DMS79 treated with DMSO at 0.1 percent for 48 hours (cell line): Measurements from ENCODE around the gene TTC9.

Source experiments
- DNase-seq: peaks from one replicate; lab custom pipeline; 2025; lab: John Stamatoyannopoulos, UW

The TTC9 gene

DNA sequence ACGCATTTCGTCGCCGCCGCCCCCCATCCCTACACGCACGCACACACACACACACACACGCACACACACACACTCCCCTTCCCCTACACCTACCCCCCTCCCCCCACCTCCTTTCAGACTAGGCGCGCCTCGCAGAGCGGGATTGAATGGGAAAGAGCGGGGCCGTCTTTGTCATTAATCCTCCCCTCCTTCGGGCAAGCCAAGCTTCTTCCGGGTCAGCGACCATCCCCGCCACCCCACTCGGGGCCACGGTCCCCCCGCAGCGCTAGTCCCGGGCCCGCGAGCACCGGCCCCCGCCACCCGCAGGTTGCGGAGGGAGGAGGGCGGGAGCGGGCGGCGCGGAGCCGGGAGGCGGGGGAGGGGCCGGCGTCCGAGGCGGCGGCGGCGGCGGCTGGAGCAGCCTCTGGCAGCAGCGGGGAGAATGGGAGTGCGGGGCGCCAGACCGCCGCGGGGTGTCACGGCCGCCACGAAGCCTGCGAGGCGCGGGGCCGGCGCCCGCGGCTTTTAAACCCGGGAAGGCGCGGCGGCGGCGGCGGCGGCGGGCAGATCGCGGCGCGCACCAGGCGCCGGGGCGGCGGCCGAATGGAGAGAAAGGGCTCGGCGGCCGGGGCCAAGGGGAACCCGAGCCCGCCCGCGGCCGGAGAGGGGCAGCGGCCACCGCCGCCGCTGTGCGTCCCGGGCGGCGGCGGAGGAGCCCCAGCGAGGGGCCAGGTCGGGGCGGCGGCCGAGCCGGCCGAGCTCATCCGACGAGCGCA, at the start of gene TTC9:
TSS of gene TTC9 (plus strand) at position 369 of the 755 bp plus-strand sequence. CDS start at position 583, 214 bp downstream.
- DNase-seq, result no peak

DNA sequence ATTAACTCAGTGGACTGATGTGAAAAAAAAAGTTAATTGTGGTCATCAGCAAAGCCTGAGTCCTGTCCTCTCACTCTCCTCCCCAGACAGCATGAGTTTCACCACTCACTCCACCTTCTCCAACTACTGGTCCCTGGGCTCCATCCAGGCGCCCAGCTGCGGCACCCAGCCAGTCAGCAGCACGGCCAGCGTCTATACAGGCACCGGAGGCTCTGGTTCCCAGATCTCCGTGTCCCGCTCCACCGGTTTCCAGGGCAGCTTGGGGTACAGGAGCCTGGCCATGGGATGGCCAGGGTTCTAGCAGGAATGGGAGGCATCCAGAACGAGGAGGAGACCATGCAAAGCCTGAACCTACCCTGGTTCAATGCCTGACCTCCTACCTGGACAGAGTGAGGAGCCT, 47.3 kb upstream of the TTC9 start:
- no peak for DNase-seq

DNA sequence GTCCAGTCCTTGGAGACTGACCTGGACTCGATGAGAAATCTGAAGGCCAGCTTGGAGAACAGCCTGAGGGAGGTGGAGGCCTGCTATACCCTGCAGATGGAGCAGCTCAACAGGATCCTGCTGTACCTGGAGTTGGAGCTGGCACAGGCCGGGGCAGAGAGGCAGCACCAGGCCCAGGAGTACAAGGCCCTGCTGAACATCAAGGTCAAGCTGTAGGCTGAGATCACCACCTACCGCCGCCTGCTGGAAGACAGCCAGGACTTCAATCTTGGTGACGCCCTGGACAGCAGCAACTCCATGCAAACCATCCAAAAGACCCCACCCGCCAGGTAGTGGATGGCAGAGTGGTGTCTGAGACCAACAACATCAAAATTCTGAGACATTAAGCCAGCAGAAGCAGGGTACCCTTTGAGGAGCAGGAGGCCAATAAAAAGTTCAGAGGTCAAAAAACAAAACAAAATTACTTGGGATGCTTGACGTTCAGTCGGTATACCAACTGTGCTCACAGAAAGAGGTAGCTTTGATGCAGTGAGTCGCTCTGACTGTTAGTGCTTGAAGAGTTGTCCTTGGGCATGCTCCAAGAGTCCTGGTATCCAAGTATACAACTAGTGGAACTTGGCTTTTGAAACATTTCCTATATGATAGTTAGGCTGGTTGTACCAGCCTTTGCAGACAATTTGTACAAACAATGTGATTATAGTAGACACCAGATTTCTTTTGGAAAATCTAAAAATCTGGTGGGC, 46.1 kb upstream of the TTC9 start:
- DNase-seq, result no peak

DNA sequence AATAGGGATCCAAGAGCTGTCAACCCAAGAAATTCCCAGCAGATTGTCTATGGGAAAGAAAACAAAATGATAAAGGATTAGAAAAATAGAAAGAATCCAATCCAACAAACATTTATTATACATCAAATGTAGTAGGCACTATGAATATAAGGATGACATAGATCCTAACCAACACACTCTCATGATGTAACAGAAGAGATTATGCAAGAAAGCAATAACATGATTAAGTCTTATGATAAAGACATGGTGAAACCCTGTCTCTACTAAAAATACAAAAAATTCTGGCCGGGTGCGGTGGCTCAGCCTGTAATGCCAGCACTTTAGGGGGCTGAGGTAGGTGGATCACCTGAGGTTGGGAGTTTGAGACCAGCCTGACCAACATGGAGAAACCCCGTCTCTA, 44.0 kb upstream of the TTC9 start:
- DNase-seq, result no peak

DNA sequence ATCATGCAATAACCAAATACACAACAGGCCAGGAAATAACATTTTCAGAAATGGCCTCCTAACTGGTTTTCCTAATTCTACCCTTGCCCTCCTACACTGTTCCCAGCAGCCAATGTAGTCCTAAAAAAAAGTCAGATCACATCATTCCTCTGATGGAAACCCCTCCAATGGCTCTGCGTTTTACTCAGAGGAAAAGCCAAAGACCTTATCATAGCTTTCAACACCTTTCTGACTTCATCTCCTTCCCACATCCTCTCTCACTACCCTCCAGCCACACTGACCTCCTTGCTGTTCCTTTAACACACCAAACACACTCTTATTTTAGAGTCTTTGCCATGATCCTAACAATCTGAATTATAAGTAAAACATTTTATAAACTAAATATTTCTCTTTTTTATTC, 42.4 kb upstream of the TTC9 start:
- DNase-seq, result no peak

DNA sequence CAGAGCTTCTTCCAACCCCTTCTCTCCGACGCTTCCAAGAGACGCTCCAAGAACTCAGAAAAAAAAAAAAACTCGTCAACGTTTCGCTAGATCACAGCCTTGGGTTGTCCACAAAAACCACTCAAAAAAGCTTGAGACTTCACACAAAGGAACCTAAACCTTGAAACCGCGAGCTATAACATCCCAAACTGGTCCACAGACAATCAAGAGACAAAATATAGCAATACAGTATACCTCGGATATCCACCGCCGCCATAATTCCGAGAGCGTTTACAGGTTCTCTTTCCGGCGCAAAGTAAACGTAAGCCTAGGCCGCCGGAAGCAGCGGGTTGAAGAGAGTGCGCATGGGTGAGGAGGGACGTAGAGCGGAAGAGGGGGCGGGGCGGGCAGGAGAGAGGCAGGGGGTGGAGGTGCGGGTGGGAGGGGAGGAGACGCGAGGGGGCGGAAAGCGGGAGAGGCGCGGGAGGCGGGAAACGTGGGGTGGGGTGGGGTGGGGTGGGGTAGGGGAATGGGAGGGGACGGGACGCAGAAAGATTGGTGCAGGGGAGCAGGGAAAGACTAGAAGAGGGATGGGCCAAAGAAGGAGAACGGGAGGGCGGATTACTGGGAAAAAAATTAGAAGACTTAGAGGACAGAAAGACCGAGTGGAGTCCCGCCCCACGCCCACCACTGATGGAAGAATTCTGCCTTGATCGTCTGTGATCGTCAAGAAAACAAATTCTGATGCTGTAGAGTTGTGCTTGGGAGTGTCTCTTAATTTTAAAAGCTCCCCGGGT, 41.1 kb upstream of the TTC9 start, which contains the start of gene MED6:
TSS of gene MED6 (minus strand) at position 274 of the 776 bp plus-strand sequence. CDS start at position 256, 18 bp downstream.
- peak; percentile 98 for DNase-seq

DNA sequence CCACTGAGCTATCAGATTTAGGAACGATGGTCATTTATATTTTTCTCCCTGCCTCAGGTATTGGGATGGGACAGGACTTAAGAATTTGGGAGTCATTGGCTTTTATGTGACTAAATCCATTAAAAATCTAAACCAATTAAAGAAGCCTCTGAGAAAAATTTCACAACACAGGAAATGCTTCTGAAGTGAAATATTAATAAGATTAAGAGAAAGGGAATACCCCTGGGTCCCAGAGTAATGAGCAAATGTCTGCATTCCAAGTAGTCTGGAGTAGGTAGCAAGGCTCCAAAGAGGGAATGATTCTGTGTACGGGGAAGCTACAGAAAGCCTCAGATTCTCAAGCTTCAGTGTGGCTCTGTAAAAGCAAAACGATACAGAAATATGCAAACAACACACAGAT, 40.6 kb upstream of the TTC9 start:
- DNase-seq, result no peak

DNA sequence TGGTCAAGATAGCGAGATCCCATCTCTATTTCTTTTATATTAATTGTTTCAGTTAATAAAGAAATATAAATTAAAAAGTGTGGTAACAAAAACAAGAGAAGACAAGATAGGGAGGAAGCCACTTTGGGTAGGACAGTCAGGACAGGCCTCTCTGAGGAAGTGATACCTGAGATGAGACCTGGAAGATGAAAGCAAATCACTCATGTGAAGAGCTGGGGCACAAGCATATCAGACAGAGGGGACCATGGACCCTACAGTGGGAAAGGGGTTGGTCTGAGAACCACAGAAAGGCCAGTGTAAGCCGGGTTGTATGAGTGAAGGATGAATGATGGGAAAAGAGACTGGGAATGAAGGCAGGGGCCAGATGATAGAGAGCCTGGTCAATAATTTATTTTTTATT, 39.5 kb upstream of the TTC9 start:
- DNase-seq, result no peak

DNA sequence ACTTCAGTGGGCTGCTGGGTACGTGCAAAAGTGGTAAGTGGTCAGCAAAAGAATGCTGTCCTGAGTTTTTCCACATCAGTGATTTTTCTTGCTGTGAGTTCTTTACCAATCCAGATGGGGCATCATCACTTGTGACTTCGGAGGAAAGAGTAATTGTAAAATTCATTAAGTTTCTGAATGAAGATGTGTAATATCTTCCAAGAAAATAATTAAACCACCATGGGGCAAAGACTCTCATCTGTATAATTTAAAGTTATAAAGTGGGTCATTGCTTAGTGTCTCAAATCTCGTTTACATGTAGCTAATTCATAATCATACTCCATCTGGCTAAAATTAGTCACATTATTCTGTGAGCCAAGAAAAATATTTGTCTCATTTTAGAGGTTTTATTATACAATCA, 30.5 kb upstream of the TTC9 start:
- DNase-seq, result no peak

DNA sequence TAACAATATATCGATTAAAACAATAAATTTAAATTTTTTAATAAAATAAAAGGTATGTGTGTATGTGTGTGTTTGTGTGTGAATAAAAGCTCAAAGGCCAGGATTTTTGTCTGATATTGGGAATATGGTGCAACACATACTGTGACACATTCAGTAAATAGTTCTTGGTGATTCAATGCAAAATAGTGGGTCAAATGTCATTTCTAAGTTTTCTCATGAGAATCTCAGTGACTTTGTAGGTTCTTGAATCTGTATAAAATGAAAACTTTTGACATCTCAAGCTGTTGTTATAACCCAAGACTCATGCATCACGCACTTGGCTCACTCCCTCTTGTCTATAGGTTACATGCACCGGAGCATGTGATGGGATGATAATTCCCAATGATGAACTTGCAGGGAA, 25.1 kb upstream of the TTC9 start:
- DNase-seq, result no peak

DNA sequence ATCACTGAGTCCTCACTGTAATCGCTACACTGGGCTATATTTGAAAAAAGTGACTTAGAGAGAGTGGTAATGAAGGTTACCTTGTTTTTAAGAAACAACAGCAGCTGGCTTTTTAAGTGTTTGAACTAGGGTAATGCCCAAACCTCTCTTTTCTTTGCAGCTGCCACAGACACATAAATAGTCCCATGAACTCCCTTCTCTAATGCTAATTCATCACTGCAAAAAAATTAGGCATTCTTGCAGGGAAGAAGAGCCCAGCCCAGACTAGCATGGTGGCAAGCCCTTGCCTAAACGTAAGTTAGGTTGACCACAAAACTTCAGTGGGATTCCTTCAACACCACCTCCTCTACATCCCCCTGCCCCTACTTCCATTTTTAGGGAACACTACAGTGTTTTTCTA, 23.4 kb upstream of the TTC9 start:
- no peak for DNase-seq

DNA sequence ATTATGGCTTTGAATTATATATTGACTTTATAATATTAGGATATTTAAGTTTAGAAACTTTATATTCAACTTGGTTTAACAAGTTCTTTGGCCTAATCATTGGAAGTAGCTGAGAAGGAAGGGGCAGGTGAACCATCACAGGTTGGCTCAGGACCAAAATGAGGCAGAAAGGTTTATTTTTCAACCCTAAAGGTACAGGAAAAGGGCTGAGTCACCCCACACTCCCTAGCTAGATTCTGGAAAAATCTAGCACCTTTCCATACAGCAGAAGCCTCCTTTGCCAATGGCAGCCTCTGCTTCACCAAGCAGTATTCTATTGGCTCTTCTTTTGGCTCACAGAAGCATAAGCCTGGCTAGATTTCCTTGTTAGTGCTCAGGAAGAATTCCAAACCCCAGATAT, 22.0 kb upstream of the TTC9 start:
- no peak for DNase-seq

DNA sequence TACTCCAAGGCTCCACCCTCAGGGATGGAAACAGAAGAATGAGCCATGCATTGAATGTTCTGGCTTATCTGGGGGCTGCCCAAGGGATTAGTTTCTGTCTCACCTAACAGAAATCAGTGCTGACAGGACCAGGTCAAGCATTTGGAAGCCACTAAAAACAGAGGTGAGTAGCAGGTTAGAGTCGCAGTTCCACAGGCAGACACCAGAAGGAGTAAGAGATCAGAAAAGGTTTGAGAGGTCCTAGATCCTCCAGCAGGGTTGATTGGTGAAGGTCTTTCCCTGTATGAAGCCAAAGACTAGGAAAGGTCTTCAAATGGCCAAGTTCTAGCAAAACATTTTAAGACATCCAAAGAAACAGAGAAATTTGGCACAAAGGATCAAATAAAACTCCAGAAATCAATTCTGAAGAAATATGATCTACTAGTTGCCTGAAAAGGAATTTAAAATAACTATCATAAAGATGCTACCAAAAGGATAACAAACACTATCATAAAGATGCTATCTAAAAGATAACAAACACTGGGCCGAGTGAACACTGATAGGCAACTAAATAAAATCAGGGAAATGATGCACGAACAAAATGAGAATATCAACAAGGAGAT, 19.5 kb upstream of the TTC9 start:
- DNase-seq, result peak; percentile 10

DNA sequence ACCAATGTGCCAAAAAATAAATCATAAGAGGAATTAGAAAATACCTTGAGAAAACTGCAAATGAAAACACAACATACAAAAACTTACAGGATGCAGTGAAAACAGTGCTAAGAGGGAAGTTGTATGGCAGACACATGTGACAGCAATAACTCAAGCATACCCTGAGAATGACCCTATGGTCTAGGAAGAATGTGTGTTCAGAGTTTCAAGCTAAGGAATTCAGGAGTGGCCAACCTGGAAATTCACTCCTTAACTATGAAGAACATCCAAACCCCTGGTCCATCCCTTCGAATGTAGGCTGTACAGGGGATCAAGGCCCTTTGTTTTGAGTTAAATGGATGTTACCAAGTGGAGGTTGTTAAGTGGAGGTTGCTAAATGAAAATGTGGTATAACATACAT, 16.7 kb upstream of the TTC9 start:
- no peak for DNase-seq

DNA sequence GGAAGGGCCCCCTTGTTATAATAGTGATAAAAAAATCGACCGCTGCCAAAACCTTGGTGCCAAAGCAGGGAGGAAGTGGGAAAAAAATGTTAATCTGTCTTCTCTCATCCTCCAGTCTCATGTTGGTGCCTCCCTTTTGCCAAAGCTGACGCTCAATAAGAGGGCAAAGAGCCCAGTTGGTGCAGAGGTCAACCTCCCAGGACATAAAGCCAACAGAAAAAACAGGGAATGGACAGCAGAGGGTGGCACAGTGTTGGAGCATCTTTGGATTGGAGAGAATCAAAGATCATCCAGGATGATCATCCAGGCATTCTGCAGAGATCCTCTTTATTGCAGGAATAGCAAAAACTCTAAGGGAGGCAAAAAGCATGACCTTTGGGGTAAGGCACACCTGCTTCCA, 9.8 kb upstream of the TTC9 start:
- no peak for DNase-seq

DNA sequence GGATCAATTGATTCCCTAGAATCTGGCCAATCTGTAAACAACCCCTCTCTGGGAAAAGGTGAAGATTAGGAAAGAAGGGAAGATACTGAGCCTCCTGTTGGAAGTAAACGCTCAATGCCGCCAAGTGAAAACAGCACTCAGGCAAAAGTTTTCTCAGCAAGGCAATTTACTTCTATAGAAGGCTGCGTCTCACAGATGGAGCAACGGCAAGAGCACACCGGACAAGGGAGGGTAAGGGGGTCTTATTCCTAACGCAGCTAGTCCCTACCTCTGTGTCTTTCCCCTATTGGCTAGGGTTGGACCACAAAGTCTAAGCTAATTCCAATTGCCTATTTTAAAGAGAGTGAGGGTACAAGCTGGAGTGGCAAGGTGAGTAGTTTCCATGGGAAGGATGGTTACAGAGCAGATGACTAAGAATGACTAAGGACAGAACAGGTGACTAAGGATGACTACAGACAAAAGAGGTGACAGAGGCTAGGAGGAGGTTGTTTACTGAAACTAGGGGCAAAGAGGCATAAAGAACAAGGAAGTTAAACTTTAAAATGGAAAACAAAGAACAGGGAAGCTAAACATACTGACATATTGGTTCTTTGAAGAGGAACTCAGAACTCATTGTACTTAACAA, 5.6 kb upstream of the TTC9 start:
- DNase-seq, result no peak

DNA sequence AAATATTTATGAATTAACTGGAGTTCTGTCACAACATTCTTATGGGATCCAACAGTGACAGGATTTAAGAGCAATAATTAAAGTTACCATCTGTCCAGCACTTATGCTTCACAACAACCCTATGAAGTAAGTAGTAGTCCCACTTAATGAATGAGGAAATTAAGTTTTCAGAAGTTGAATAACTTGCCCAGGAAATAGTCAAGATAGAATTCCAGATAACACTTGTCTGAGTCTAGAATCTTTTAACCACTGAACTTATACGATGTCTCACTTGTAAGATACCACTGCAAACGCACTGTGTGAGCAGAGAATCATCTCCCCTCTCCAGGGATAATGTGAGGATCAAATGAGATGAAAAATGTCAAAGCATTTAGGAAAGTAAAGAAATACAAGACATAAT, 3.3 kb upstream of the TTC9 start:
- DNase-seq, result no peak

DNA sequence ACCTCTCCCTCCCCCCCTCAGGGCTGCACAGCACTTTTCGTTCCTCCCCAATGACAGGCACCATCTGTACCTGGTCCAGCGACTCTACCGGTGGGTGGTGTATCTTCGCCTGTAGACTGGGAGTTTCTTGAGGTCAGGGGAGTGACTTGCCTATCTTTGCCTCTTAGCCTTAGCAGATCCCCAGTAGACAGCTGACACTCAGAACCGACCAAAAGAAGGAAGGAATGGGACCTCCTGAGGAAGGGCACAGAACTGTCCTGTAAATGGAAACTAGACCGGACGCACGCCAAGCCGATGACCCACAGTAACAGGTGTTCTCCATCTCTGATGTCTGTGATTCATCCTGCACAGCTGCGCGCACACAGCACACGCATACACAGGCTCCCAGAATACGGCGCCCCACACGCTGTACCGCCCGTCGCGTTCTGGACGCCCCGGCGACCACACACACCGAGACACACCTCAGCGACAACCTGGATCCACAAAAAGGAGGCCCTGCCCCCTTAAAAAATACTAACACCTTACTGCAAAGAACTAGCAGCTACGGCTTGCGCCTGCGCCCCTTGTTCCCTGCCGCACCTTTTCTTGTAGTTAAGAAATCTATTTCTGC, 673 bp upstream of the TTC9 start:
- peak; percentile 85 for DNase-seq

DNA sequence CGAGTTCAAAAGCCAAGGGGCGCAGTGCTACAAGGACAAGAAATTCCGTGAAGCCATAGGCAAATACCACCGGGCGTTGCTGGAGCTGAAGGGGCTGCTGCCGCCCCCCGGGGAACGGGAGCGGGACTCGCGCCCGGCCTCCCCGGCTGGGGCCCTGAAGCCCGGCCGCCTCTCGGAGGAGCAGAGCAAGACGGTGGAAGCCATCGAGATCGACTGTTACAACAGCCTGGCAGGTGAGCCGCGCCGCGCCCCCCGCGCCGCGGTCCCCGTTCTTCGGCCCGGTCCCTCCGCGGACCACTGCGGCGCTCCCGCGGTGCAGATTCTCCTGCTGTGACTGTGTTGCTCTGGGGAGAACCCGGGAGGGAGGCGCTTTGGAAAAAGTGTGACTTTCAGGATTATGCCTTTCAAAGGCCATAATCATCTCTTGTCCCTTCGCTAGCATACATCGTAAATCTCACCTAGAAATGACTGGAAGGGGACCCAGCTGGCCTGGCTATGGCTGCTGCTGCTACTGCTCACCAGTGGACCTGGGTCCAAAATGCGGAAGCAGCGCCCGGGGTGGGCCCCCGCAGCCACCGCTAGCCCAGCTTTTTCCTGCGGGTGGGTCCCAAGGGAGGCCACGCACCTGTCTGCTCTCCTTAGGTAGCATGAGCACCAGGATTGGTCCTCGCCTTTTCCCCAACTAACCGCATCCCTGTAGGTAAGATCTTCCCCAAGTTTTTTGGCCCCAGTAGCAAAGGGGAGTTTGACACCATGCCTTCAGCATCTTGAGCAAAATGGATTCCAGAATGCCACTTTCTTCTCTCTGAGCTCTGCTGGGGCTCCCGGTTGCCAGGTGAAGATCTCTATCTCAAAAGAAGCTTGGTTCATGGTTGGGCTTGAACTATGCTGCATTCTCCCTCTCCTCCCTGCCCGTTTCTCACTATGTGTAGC, 853 bp downstream of the TTC9 start:
- peak; percentile 55 for DNase-seq

DNA sequence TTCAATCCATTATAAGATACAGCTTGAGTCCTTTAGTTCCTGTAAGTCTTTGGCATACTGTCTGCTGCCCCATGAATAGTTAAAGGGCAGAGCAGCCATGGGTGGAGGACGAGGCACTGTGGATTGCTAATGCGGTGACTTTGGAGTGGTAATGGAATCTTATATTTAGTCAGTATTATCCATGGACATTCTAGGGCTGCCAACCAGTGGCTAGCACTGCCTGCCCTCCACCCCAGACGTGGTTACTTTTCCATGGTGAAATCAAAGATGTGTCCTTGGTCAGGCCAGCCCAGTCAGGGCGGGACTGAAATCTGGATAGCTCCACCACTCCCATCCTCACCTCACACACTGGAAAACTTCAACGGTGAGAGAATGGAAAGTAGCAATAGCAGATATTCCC, 2.3 kb downstream of the TTC9 start:
- no peak for DNase-seq
